HG02943 (cell line): ENCODE measurements around the gene GNG13.
"Not testable (repeated sequence)": the region's sequence is repeated elsewhere in the genome, so short reads cannot be mapped to it uniquely, and the experiment has no call there.

Experiments used
- ATAC-seq: cut with Tn5 transposase; IDR thresholded peaks from one replicate; pipeline ENCODE4 v1.9.1; 2021; ENCODE audit warnings: mild to moderate bottlenecking, low read depth, moderate library complexity; ENCODE audit not compliant: unreplicated experiment

The GNG13 gene

DNA sequence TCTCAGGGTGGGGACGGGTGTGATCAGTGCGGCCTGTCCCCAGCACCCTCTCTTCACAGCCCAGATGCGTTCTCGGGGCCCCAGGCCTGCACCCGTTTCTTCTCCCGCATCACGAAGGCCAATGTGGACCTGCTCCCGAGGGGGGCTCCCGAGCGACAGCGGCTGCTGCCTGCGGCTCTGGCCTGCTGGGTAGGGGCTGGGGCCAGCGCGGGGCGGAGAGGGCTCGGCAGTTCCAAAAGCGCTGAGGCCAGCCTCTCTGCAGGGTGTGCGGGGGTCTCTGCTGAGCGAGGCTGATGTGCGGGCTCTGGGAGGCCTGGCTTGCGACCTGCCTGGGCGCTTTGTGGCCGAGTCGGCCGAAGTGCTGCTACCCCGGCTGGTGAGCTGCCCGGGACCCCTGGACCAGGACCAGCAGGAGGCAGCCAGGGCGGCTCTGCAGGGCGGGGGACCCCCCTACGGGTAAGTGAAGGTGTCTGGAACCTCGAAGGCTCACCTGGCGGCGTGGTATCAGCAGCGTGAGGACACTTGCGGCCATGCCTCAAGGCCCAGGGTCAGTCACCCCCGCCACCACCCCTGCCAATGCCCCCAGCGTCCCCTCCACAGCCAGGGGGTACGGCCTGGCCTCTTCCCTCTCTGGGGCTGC, 35.6 kb downstream of the GNG13 start:
- ATAC-seq = no peak

- ATAC-seq = no peak
Observed at GRCh38 chr16:764184-764750, 36.3 kb downstream of the GNG13 start.

DNA sequence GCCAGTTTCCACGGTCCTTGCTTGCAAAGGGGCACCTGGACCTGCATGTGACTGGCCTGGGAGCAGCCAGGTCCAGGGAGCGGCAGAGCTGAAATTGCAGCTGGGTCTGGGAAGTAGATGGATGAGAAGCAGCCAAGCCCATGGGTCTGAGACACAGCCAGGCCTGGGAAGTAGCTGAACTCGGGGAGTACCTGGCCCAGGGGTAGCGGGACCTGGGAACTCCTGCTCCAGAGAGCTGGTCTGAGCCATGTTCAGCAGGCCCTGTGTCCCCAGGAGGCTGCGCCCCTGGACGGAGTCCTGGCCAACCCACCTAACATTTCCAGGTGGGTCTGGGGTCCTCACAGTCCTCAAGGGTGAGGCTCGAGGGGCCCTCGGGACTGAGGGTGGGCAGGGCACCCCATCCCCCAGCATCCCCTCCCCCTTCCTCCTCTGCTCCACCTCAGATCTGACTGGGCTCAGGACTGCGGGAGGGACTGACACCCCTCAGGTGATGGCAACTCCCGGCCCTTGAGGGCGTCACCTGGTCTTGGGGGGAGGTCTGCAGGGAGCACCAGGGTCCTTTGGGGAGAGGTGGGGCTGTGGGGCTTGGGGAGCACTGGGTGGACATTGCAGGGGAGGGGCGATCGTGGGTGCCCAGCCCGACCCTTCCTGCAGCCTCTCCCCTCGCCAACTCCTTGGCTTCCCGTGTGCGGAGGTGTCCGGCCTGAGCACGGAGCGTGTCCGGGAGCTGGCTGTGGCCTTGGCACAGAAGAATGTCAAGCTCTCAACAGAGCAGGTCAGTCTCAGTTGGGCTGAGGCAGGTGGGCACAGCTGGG, 37.0 kb downstream of the GNG13 start:
- no peak for ATAC-seq

GRCh38 chr16:762595-763268, 37.8 kb downstream of the GNG13 start:
- ATAC-seq = no peak

GRCh38 chr16:761625-762513, 38.7 kb downstream of the GNG13 start:
- no peak for ATAC-seq

GRCh38 chr16:760545-761343, 39.8 kb downstream of the GNG13 start, which contains the start of gene MSLN:
Gene MSLN (plus strand): TSS chr16:760734. CDS start chr16:762681, 1,947 bp downstream.
- ATAC-seq = no peak

- no peak for ATAC-seq
Observed at GRCh38 chr16:760065-760464, 40.5 kb downstream of the GNG13 start.

DNA sequence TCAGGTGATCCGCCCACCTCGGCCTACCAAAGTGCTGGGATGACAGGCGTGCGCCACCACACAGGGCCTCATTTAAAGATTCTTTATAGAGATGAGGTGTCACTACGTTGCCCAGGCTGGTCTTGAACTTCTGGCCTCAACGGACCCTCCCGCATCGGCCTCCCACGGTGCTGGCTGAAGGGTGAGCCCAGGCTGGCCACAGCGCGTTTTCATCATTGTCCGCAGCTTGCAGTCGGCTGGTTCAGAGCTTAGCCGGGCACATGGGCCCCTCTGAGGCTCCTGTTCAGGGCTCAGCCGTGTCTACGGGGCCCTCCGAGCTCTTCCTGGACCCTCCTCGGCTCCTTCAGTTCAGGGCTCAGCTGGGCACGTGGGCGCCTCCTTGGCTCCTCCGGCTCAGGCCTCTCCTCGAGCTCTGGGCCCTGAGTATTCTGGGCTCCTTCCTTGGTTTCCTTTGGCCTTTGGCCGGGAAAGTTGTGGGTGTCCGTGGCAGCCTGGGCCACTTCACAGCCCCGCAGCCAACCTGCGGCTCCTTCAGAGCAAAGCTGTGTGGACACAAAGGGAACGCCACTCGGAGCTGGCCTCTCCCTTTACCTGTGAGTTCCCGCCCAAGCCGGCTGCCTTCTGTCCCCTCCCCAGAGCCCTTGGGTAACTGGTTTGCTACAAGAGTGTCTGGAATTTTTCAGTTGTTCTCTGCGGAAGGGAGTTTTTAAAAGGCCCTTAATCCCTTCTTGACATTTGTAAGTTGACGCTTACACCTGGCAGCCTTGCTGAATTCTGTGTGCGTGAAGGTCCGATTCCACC, 41.2 kb downstream of the GNG13 start:
- no peak for ATAC-seq

- no peak for ATAC-seq
Observed at GRCh38 chr16:756428-756827, 44.1 kb downstream of the GNG13 start.

DNA sequence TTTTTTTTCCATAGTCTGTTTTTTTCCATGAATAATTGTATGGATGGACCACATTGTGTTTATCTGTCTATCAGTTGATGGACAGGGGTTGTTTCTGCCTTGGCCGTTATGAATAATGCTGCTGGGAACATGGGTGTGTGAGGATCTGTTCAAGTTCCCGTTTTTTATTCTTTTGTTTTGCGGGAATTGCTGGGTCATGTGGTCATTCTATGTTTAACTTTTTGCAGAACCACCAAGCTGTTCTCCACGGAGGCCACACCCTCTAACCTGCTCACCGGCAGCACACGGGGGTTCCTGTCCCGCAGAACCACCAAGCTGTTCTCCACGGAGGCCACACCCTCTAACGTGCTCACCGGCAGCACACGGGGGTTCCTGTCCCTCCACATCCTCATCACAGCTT, 45.9 kb downstream of the GNG13 start:
- ATAC-seq = no peak

DNA sequence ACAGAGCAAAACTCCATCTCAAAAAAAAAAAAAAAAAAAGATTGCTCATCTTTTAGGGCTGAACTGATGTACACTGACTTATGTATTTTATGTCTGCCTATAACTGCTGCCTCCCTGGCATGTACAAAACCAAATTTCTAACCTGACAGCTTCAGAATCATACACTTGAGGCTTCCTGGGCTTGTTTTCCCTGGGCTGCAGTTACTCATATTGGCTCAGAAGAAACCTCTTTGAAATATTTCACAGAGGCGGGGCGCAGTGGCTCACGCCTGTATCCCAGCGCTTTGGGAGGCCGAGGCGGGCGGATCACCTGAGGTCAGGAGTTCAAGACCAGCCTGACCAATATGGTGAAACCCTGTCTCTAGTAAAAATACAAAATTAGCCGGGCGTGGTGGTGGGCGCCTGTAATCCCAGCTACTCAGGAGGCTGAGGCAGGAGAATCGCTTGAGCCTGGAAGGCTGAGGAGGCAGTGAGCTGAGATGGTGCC, 46.4 kb downstream of the GNG13 start:
- ATAC-seq = not testable (repeated sequence)

- no peak for ATAC-seq
Observed at GRCh38 chr16:752007-752312, 48.6 kb downstream of the GNG13 start.

DNA sequence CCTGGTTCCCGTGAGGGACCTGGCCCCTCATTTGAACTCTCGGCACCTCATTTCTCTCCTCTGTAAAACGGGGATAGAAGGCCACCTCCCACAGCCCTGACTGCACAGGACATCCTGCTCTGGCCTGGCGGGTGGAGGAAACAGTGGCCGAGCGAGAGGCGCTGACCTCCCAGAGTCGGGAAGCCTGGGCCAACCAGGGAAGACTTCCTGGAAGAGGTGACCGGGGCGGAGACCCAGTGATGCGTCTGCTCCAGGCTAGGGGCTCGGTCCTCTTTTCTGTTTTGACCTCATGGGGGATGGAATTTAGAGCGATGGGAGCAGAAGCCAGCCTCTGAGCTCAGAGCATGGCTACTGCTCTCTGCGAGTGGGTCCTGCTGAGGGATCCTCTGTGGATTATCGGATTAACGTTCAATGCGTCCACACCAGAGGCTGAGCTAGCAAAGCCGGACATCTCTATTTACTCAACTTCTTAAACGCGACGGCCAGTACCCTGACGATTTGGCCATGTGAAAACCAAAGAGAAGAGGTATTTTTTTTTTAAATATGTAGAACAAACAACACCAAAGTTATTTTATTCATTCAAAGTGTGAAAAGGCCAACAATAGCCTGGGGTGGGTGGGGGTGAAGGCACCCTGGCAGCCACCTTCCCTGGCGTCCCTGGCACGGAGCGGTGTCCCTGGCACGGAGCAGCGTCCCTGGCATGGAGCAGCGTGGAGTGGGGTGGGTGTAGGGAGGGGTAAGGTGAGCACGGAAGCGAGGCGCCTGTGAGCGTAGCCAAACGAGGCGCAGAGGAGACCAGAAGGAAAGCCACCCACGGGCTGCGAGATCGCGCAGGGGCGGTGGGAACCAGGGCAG, 49.2 kb downstream of the GNG13 start:
- ATAC-seq = no peak

- no peak for ATAC-seq
Observed at GRCh38 chr16:750485-750884, 50.0 kb downstream of the GNG13 start.

DNA sequence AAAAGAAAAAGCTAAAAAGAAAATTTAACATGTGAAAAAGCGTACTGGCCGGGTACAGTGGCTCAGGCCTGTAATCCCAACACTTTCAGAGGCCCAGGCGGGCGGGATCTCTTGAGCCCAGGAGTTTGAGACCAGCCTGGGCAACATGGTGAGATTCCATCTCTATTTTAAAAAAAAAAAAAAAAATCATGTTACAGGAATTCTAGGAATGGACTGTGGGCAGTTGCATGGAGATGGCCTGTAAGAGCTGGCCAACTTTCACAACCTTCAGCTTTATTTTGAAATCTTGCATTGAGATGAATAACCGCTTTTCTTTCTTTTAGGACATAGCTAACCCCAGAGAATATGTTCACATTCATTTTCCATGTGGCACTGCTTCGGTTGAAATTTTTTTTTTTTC, 51.5 kb downstream of the GNG13 start:
- ATAC-seq = no peak
